ENCODE data around the gene DDHD1. TPM values are rescaled to one million over a fixed set of nuclear protein-coding genes. Genes with fewer than 3 reads are reported as not detected.

DDHD1 gene
- total and polyA plus RNA-seq, 7 donors = 1.2 to 21.4 (median 15.2) TPM

DNA sequence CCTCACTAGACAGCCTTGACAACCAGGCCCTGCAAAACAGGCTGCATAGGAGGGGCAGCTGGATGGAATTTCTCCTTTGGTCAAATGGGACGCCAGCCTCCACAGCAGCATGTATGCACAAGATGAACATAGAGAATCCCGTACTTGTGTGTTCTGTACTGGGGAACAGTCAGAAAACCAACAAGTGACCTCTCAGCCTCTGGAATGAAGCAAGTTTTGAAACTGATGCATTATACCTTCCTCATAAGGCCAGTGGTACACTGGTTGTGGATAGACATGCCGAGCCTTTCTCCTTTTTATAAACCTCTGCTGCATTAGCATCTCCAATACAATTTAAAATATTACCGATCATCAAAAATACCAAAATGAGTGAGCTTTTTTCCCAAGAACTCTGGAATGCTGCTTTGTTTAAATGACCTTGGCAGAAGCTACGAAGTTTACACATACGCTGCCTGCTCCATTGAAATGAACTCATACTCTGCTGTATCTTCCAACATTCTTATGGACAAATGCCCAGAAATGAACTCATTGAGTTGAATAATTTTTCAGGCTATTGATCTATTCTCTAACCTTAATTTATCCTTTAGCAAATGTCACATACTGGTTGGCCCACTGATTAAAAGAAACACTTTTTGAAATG, 154.6 kb downstream of the DDHD1 start:
- WGBS, 2 donors = 73 to 81% methylated on average over 6 of the region's 6 CpGs
- TF ChIP-seq, protein P1, sequence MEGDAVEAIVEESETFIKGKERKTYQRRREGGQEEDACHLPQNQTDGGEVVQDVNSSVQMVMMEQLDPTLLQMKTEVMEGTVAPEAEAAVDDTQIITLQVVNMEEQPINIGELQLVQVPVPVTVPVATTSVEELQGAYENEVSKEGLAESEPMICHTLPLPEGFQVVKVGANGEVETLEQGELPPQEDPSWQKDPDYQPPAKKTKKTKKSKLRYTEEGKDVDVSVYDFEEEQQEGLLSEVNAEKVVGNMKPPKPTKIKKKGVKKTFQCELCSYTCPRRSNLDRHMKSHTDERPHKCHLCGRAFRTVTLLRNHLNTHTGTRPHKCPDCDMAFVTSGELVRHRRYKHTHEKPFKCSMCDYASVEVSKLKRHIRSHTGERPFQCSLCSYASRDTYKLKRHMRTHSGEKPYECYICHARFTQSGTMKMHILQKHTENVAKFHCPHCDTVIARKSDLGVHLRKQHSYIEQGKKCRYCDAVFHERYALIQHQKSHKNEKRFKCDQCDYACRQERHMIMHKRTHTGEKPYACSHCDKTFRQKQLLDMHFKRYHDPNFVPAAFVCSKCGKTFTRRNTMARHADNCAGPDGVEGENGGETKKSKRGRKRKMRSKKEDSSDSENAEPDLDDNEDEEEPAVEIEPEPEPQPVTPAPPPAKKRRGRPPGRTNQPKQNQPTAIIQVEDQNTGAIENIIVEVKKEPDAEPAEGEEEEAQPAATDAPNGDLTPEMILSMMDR (IDR thresholded peaks at IDR 0.05) = no peak
- TF ChIP-seq POLR2AphosphoS5 (IDR thresholded peaks at IDR 0.05) (no peak), POLR2A (IDR thresholded peaks at IDR 0.05) (no peak), EP300 (IDR thresholded peaks at IDR 0.05) (no peak)
- Histone ChIP-seq H3K9me3 (no peaks in the 10 kb centered on the region), H3K4me1 (peaks cover 0 to 15% (median 11%) of the 10 kb centered on the region in 4 donors), H3K4me3 (no peak overlapping the region), H3K27me3 (no peaks in the 10 kb centered on the region), H3K27ac (peak overlapping the region; percentile 10 to 75 (median 62)), H3K36me3 (no peaks in the 10 kb centered on the region)
- no peak for DNase-seq
- intact Hi-C loops (cut with DNase I) = no loop called here

DNA sequence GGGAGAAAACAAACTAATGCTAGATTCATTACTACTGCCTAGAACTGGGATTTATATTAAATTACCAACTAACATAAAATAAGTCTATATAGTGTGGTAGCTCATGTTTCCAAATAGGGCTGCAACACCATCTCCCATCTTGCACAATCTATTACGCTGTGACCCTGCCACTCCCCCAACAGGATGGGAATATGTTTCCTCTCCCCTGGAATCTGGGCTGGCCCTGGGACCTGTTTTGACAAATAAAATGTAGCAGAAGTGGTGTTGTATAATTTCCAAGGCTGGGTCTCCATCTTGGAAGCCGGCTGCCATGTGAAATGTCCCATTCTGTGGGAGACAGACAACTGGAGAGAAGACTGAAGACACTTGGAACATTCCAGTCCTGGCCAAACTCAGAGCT, 156.6 kb downstream of the DDHD1 start:
- H3K9me3 ChIP-seq = no peaks in the 10 kb centered on the region
- DNase-seq = no peak
- no peak overlapping the region for H3K4me3 ChIP-seq
- TF ChIP-seq POLR2AphosphoS5 (IDR thresholded peaks at IDR 0.05) (no peak), EP300 (IDR thresholded peaks at IDR 0.05) (no peak), POLR2A (IDR thresholded peaks at IDR 0.05) (no peak)
- TF ChIP-seq, protein P1 (IDR thresholded peaks at IDR 0.05) = no peak
- peaks cover 0 to 15% (median 11%) of the 10 kb centered on the region in 4 donors for H3K4me1 ChIP-seq
- H3K36me3 ChIP-seq = no peaks in the 10 kb centered on the region
- 87 to 94% methylated on average over 2 of the region's 2 CpGs for WGBS, 2 donors
- H3K27me3 ChIP-seq = no peaks in the 10 kb centered on the region
- no peak overlapping the region for H3K27ac ChIP-seq
- intact Hi-C loops (cut with DNase I) = no loop called here

DNA sequence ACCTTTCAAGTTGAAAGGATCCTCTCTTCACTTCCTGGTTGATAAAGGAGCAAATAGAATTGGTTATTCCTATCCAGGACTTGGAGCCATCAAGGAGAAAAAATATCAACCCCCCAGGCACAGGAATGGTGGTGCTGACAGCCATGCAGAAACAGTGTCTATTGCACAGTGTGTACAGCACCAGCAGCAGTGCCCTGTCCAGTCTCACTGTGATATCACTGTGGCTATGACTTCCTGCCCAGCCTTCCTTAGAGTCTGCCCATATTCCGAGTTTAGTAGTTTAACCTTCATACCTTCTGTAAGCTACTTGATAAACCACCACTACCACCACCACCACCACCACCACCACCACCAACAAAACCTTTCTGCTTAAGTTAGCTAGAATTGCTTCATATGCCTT, 157.1 kb downstream of the DDHD1 start:
- no peak for DNase-seq
- peaks cover 0 to 15% (median 11%) of the 10 kb centered on the region in 4 donors for H3K4me1 ChIP-seq
- H3K27me3 ChIP-seq = no peaks in the 10 kb centered on the region
- TF ChIP-seq POLR2A (IDR thresholded peaks at IDR 0.05) (no peak), POLR2AphosphoS5 (IDR thresholded peaks at IDR 0.05) (no peak), EP300 (IDR thresholded peaks at IDR 0.05) (no peak)
- TF ChIP-seq, protein P1 (IDR thresholded peaks at IDR 0.05) = no peak
- no peaks in the 10 kb centered on the region for H3K36me3 ChIP-seq
- WGBS, 2 donors = 71 to 79% methylated on average over 1 of the region's 1 CpG
- H3K9me3 ChIP-seq = no peaks in the 10 kb centered on the region
- no peak overlapping the region for H3K4me3 ChIP-seq
- intact Hi-C loops (cut with DNase I) = no loop called here
- no peak overlapping the region for H3K27ac ChIP-seq

DNA sequence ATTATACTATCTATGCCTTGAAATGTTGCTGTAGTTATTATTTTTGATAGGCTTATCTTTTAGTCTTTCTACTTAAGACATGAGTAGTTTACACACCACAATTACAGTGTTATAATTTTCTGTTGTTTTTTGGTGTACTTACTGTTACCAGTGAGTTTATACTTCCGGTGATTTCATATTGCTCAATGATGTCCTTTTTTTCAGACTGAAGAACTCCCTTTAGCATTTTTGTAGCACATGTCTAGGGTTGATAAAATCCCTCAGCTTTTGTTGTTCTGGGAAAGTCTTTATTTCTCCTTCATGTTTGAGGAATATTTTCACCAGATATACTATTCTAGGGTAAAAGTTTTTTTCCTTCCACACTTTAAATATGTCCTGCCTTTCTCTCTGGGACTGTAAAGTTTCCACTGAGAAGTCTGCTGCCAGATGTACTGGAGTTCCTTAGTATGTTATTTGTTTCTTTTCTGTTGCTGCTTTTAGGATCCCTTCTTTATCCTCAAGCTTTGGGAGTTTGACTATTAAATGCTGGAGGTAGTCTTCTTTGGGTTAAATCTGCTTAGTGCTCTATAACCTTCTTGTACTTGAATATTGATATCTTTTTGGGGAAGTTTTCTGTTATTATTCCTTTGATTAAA, 160.8 kb downstream of the DDHD1 start:
- 75 to 87% methylated on average over 1 of the region's 1 CpG for WGBS, 2 donors
- H3K4me3 ChIP-seq = no peak overlapping the region
- no peaks in the 10 kb centered on the region for H3K9me3 ChIP-seq
- no peaks in the 10 kb centered on the region for H3K4me1 ChIP-seq
- H3K27ac ChIP-seq = no peak overlapping the region
- TF ChIP-seq, protein P1 (IDR thresholded peaks at IDR 0.05) = no peak
- TF ChIP-seq POLR2AphosphoS5 (IDR thresholded peaks at IDR 0.05) (no peak), POLR2A (IDR thresholded peaks at IDR 0.05) (no peak)
- no peak for DNase-seq
- H3K36me3 ChIP-seq = no peaks in the 10 kb centered on the region
- intact Hi-C loops (cut with DNase I) = no loop called here
- H3K27me3 ChIP-seq = no peaks in the 10 kb centered on the region

All from sigmoid colon (tissue), 7 donors.